B cell (primary cell): ENCODE results near the gene CCDC141.

ENCODE experiments used
- EZH2 ChIP-seq: IDR thresholded peaks from 2 replicates; pipeline ENCODE4 v1.6.1; 2012; ENCODE audit warnings: borderline replicate concordance, low read depth, mild to moderate bottlenecking, moderate library complexity, low read length; ENCODE audit not compliant: insufficient read depth, poor library complexity, severe bottlenecking
- TF ChIP-seq, protein P1 (sequence below): fragments of 200-600 bp; IDR thresholded peaks from one replicate; pipeline ENCODE4 v1.8.0; 2022; ENCODE audit warnings: antibody characterized with exemption, mild to moderate bottlenecking

- TF ChIP-seq, protein P1, sequence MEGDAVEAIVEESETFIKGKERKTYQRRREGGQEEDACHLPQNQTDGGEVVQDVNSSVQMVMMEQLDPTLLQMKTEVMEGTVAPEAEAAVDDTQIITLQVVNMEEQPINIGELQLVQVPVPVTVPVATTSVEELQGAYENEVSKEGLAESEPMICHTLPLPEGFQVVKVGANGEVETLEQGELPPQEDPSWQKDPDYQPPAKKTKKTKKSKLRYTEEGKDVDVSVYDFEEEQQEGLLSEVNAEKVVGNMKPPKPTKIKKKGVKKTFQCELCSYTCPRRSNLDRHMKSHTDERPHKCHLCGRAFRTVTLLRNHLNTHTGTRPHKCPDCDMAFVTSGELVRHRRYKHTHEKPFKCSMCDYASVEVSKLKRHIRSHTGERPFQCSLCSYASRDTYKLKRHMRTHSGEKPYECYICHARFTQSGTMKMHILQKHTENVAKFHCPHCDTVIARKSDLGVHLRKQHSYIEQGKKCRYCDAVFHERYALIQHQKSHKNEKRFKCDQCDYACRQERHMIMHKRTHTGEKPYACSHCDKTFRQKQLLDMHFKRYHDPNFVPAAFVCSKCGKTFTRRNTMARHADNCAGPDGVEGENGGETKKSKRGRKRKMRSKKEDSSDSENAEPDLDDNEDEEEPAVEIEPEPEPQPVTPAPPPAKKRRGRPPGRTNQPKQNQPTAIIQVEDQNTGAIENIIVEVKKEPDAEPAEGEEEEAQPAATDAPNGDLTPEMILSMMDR, result no peak
- no peak for TF ChIP-seq EZH2
Observed at GRCh38 chr2:178827739-178828485, 222.0 kb downstream of the CCDC141 start.
